OCI-LY1 (cell line): ENCODE data around the gene AMMECR1L.

Experiments
- EZH2 ChIP-seq: fragments of 200-600 bp; sonication (generic), shearing (Covaris generic); IDR thresholded peaks from 2 replicates; pipeline ENCODE4 v1.8.0; 2017; ENCODE audit warnings: borderline replicate concordance, mixed run types, mild to moderate bottlenecking, antibody characterized with exemption, low read length, moderate library complexity, mixed read lengths
- TF ChIP-seq, protein P1 (sequence below): fragments of 200-600 bp; sonication (generic), shearing (Covaris generic); IDR thresholded peaks from 2 replicates; pipeline ENCODE4 v1.5.1; 2017; ENCODE audit warnings: mild to moderate bottlenecking, antibody characterized with exemption, low read length, moderate library complexity, mixed read lengths

DNA sequence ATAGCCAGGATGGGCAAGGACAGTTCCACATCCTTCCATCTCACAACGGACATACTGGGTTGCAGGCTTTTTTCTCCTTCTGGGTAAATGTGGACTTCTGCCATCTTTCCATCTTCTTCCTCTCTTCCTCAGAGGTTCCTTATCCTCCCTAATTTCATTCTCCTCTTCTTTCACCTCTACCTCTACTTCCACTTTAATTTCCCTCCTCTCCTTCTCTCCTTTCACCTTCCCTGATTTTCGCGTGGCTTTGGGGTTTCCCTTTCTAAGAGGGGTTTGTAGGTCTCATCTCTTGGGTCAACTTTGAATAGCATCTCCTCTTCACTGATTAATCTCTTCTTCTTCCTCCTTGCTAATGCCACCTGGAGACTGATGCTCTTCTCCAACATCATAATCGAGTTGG, 44.9 kb downstream of the AMMECR1L start:
- TF ChIP-seq, protein P1, sequence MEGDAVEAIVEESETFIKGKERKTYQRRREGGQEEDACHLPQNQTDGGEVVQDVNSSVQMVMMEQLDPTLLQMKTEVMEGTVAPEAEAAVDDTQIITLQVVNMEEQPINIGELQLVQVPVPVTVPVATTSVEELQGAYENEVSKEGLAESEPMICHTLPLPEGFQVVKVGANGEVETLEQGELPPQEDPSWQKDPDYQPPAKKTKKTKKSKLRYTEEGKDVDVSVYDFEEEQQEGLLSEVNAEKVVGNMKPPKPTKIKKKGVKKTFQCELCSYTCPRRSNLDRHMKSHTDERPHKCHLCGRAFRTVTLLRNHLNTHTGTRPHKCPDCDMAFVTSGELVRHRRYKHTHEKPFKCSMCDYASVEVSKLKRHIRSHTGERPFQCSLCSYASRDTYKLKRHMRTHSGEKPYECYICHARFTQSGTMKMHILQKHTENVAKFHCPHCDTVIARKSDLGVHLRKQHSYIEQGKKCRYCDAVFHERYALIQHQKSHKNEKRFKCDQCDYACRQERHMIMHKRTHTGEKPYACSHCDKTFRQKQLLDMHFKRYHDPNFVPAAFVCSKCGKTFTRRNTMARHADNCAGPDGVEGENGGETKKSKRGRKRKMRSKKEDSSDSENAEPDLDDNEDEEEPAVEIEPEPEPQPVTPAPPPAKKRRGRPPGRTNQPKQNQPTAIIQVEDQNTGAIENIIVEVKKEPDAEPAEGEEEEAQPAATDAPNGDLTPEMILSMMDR = no peak
- TF ChIP-seq EZH2 = no peak
